ENCODE measurements around the gene MCM9.

DNA sequence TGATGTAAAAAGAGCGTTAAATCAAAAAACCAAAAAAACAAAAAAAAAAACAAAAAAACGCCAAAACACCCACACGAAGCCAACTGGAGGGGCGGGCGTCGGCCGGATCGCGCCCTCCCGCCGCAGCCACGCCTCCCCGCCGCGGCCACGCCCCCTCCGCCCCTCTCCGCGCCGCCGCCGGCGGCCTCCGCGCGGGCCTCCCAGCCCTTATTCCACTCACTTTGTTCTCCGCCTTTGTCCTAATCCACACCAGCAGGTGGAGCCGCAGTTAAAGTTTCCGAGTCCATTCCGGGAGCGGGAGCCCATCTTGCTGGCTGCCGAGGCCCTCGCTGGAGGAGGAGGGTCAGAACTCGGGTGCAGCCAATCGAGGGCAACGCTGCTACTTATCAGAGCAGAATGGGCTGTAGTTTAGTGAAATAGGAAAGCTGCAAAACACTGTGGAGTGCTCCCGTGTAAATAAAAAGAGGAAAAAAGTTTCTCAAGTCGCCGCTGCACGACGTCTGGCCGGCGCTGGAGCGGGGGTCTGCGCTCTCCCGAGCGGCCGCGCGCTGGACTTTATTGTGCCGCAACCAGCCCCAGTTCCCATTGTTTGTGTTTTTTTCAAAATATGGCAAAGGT, 41.0 kb downstream of the MCM9 start, which contains the start of gene ASF1A:
- TF ChIP-seq EZH2 (IDR thresholded peaks at IDR 0.05) (no peak), EZH2phosphoT487 (IDR thresholded peaks at IDR 0.05) (no peak)
